GM12878 (cell line): Measurements from ENCODE around the gene PITPNM3. TPM values are rescaled to one million over a fixed set of nuclear protein-coding genes. Genes with fewer than 3 reads are reported as not detected.

ENCODE experiments used
- ATAC-seq: fragments of 200-7000 bp; cut with Tn5 transposase; 3 replicates; pipeline ENCODE4 v1.9.1; 2020; ENCODE audit warnings: mild to moderate bottlenecking, moderate library complexity
- BruUV-seq: library from RNA; stranded (reverse); fragments of 400-500 nt; replicated peaks from 2 replicates; lab custom pipeline; 2021; lab: Mats Ljungman, UMichigan
- CTCF ChIA-PET: fragments of 300-600 bp; sonication (Branson Sonifier 250); formaldehyde crosslinking; extraction: SDS; loops from one replicate; lab custom pipeline; 2021; ENCODE audit warnings: inconsistent platforms; lab: Yijun Ruan, JAX
- POLR2A ChIA-PET: fragments of 350-600 bp; formaldehyde crosslinking; extraction: SDS; loops from one replicate; lab custom pipeline; 2021; ENCODE audit warnings: inconsistent platforms; lab: Charles Lee
- RAD21 ChIA-PET: fragments of 300-600 bp; sonication (Branson Sonifier 250); formaldehyde crosslinking; loops from one replicate; lab custom pipeline; 2023; ENCODE audit warnings: antibody characterized with exemption; ENCODE audit not compliant: unreplicated experiment; lab: Charles Lee
- SMC1A ChIA-PET: fragments of 300-600 bp; sonication (Branson Sonifier 250); formaldehyde crosslinking; loops from one replicate; lab custom pipeline; 2023; ENCODE audit not compliant: unreplicated experiment, uncharacterized antibody; lab: Charles Lee
- DNase-seq: peaks from one replicate; pipeline ENCODE4 v3.0.0-alpha.2; 2011; ENCODE audit warnings: low read depth, low spot score
- FAIRE-seq: peaks from 3 replicates; lab custom pipeline; 2011; peaks lifted over from hg19 to GRCh38; lab: Jason Lieb, UNC
- H2AFZ ChIP-seq: 2 replicates; pipeline ENCODE4 v1.6.0; 2011; ENCODE audit warnings: low read depth, low read length, control low read depth; ENCODE audit not compliant: control insufficient read depth
- H3K27ac ChIP-seq: 2 replicates; pipeline ENCODE4 v1.5.1; 2011; ENCODE audit warnings: control low read depth; ENCODE audit not compliant: control insufficient read depth, insufficient read depth
- H3K27me3 ChIP-seq, 2 experiments: replicated peaks in 1 of 2; 2 replicates each; pipeline versions ENCODE4 v1.6.0 to v1.6.1; 2011; ENCODE audit warnings: low read length in 1 of 2; ENCODE audit not compliant: control insufficient read depth in 2 of 2, insufficient read depth in 2 of 2
- H3K36me3 ChIP-seq, 2 experiments: 2 replicates each; pipeline ENCODE4 v1.5.1; 2011; ENCODE audit warnings: low read length in 1 of 2; ENCODE audit not compliant: control insufficient read depth in 2 of 2, insufficient read depth in 2 of 2
- H3K4me1 ChIP-seq: 2 replicates; pipeline ENCODE4 v1.6.1; 2011; ENCODE audit warnings: mild to moderate bottlenecking, low read length, moderate library complexity, mixed read lengths; ENCODE audit not compliant: control insufficient read depth, insufficient read depth
- H3K4me2 ChIP-seq: 2 replicates; pipeline ENCODE4 v1.6.0; 2011; ENCODE audit warnings: control low read depth; ENCODE audit not compliant: control insufficient read depth, insufficient read depth
- H3K4me3 ChIP-seq: fragments of 200-600 bp; sonication (generic); 2 replicates; pipeline ENCODE4 v1.5.1; 2016
- H3K79me2 ChIP-seq: 2 replicates; pipeline ENCODE4 v1.6.0; 2011; ENCODE audit warnings: low read length; ENCODE audit not compliant: control insufficient read depth, insufficient read depth
- H3K9ac ChIP-seq: 2 replicates; pipeline ENCODE4 v1.8.0; 2011; ENCODE audit warnings: low read length, control low read depth, mixed read lengths; ENCODE audit not compliant: control insufficient read depth, insufficient read depth
- H3K9me3 ChIP-seq: replicated peaks from 3 replicates; pipeline ENCODE4 v1.5.1; 2011; ENCODE audit warnings: mild to moderate bottlenecking, low read length; ENCODE audit not compliant: control insufficient read depth, insufficient read depth
- H4K20me1 ChIP-seq: 2 replicates; pipeline ENCODE4 v1.6.0; 2011; ENCODE audit not compliant: control insufficient read depth, insufficient read depth
- ATF2 ChIP-seq: IDR thresholded peaks from 2 replicates; pipeline ENCODE4 v1.6.1; 2012; ENCODE audit warnings: low read length, inconsistent platforms
- BMI1 ChIP-seq: fragments of 450-650 bp; IDR thresholded peaks from 2 replicates; pipeline ENCODE4 v1.6.1; 2016; ENCODE audit warnings: mild to moderate bottlenecking, moderate library complexity, borderline replicate concordance
- EED ChIP-seq: sonication (generic); IDR thresholded peaks from 2 replicates; pipeline ENCODE4 v1.6.1; 2016; ENCODE audit warnings: antibody characterized with exemption, low read depth
- IRF4 ChIP-seq: IDR thresholded peaks from 2 replicates; pipeline ENCODE4 v1.6.1; 2011; ENCODE audit warnings: low read depth, low read length
- MTA3 ChIP-seq: IDR thresholded peaks from 2 replicates; pipeline ENCODE4 v1.6.1; 2012; ENCODE audit warnings: low read length, inconsistent platforms, borderline replicate concordance
- POLR2AphosphoS2 ChIP-seq: IDR thresholded peaks from 2 replicates; pipeline ENCODE4 v1.6.1; 2011; ENCODE audit warnings: low read depth, mild to moderate bottlenecking, low read length, improper control_type of control experiment, moderate library complexity
- ZNF217 ChIP-seq: fragments of 450-650 bp; IDR thresholded peaks from 2 replicates; pipeline ENCODE4 v1.6.1; 2017; ENCODE audit warnings: antibody characterized with exemption, mild to moderate bottlenecking
- ZNF384 ChIP-seq: IDR thresholded peaks from 2 replicates; pipeline ENCODE4 v1.6.1; 2012; ENCODE audit warnings: low read depth, mild to moderate bottlenecking, low read length, improper control_type of control experiment, borderline replicate concordance
- ZZZ3 ChIP-seq: IDR thresholded peaks from 2 replicates; pipeline ENCODE4 v1.6.1; 2011; ENCODE audit warnings: low read depth; ENCODE audit not compliant: control insufficient read depth, insufficient read length
- in situ Hi-C: fragments of 300-500 bp; cut with MboI; formaldehyde crosslinking; loops from 9 replicates; pipeline ENCODE4 v1.14.3; 2018; ENCODE audit warnings: mixed read lengths
- intact Hi-C: fragments of 100-400 bp; cut with micrococcal nuclease; formaldehyde crosslinking; loops from one replicate; pipeline ENCODE4 v1.14.2; 2022; ENCODE audit not compliant: unreplicated experiment
- polyA plus RNA-seq, 11 experiments: library from polyadenylated mRNA; depleted of rRNA in 4 of 11; unstranded in 6 of 11; stranded (reverse) in 5 of 11; fragments of >200 nt; fragmentation: Nextera tagmentation in 4 of 11; fragmentation: Illumina TruSeq in 1 of 11; extraction: Ambion mirVana in 4 of 11; extraction: Trizol in 1 of 11; gene quantifications; 1 replicate in 1 of 11; 2 replicates in 10 of 11; pipeline versions ENCODE4 v1.2.1 to v1.2.3, GENCODE V29; 2011 to 2016; ENCODE audit warnings: inconsistent platforms in 2 of 11, missing spikeins in 2 of 11, low read depth in 1 of 11
- total RNA-seq, 4 experiments: library from RNA; depleted of rRNA in 3 of 4; stranded (reverse); fragments of >200 nt in 3 of 4; fragmentation: Illumina TruSeq in 1 of 4; extraction: Trizol in 1 of 4; gene quantifications; 2 replicates each; pipeline versions ENCODE4 v1.2.1 to v1.2.3, GENCODE V29; 2013 to 2021

PITPNM3 gene
- total and polyA plus RNA-seq, 10 of the 15 experiments (the other 5 are each of a cell fraction or from before 2014, with no cell fraction given) = 0.02 to 0.49 (median 0.19) TPM; not detected in 1

DNA sequence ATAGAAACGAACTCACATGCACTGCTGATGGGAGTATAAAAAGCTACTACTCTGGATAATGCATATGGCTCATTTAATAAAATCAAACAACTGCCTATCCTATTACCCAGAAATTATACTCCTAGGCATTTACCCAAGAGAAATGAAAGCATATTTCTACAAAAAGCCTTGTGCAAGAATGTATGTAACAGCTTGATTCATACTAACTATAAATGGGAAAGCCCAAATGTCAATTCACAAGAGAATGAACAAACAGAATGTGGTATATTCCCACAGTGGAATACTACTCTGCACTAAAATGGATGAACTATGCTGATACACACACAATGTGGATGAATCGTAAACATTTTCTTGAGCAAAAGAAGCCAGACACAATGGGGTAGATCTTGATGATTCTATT, 45.8 kb upstream of the PITPNM3 start (continued):
- no peak for TF ChIP-seq ATF2
- TF ChIP-seq BMI1 = no peak
- TF ChIP-seq MTA3 = no peak
- TF ChIP-seq EED = no peak
- TF ChIP-seq ZZZ3 = no peak

DNA sequence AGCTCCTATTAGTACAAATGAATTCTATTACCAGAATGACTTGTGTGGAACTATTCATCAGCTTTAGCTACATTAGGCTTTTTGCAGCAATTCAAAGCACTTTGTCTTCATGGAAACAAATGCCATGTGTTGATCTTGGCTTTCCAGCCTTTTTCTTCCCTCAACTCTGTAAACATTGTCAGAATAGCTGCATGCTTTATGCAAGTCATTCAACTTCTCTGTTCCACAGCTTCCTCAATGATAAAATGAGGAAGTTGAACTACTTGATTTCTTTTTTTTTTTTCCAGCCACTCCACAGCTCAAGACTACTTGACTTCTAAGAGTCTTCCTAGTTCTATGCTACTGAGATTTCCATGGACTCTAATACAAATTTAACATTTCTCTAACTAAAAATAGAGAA, 43.0 kb upstream of the PITPNM3 start:
- intact Hi-C loops (no loop called here), in situ Hi-C loops (no loop called here)
- no peaks in the 10 kb centered on the region for H3K4me1 ChIP-seq
- no peak for DNase-seq
- ChIA-PET CTCF (interaction anchor here (0.5 to 1.3 kb wide), 5 partner anchors 9 to 63 kb away, joined by 3 to 4 read pairs (median 4); no protein-coding TSS in a partner anchor), SMC1A (interaction anchor here (0.7 to 1.2 kb wide), 2 partner anchors 49 to 410 kb away, joined by 3 to 5 read pairs; no protein-coding TSS in a partner anchor), POLR2A (interaction anchor here (0.5 kb wide), 1 partner anchor 26 kb away, joined by 12 read pairs; no protein-coding TSS in a partner anchor), RAD21 (no interaction called here)
- no peaks in the 10 kb centered on the region for H4K20me1 ChIP-seq
- H2AFZ ChIP-seq = no peak overlapping the region
- peaks cover 0 to 15% of the 10 kb centered on the region in 2 experiments for H3K36me3 ChIP-seq
- no peaks in the 10 kb centered on the region for H3K27me3 ChIP-seq
- no peaks in the 10 kb centered on the region for H3K79me2 ChIP-seq
- no peak for ATAC-seq
- no peaks in the 10 kb centered on the region for H3K9me3 ChIP-seq
- FAIRE-seq = no peak
- BruUV-seq = no TSS peak
- no peak overlapping the region for H3K4me2 ChIP-seq
- no peak overlapping the region for H3K9ac ChIP-seq
- no peak overlapping the region for H3K27ac ChIP-seq
- H3K4me3 ChIP-seq = no peak overlapping the region
- TF ChIP-seq POLR2AphosphoS2 (no peak), ZNF217 (no peak), ZNF384 (peak; percentile 26; the same call in 1 of the 2 replicates), IRF4 (no peak)
